Measurements from ENCODE around the gene CBL. TPM values are rescaled to one million over a fixed set of nuclear protein-coding genes. Genes with fewer than 3 reads are reported as not detected.

The CBL gene
- total RNA-seq, 3 donors from 2014 or later (not counting 1 experiment from before 2014, with no cell fraction given) = 29.0 to 32.5 (median 30.1) TPM

DNA sequence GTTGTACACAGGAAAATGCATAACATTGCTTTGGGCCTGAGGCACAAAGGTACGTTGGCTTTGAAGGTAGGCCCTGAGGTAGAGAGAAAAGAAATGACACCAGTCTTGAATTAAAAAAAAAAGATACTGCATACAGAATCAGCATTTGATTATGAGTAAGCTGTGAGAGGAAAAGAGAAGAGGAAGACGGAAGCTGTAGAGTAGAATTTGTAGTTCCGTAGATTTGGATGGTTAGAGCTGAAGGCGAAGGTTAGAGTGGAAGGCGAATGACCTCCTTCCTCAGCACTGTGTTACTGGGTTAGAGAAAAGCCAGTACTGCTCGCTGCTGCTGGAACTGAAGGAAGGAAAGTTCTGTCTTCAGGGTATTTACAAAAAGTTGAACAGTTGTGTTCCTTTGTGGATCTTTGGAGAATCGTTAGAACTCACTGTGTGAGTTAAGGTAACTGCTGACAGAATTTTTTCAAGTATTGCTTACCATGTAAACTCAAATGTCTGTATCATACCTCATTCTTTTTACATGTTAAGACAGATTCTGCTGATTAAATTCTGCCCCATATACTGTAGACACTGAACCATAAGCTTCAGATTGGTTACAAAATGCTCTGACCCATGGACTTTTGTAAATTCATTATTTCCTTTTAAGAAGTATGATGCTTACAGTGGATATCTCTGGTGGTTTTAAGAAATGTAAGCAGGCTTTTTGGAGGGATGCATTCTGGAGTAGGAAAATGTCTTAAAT lies 60.5 kb downstream of the CBL start:
- H3K4me3 ChIP-seq (ENCODE audit: low read length) = no peak overlapping the region
- peaks cover 10% of the 10 kb centered on the region for H3K4me1 ChIP-seq (ENCODE audit: control insufficient read depth, insufficient read depth, low read length)
- no peak overlapping the region for H3K27ac ChIP-seq (ENCODE audit: low read length)
- TF ChIP-seq, protein P1, sequence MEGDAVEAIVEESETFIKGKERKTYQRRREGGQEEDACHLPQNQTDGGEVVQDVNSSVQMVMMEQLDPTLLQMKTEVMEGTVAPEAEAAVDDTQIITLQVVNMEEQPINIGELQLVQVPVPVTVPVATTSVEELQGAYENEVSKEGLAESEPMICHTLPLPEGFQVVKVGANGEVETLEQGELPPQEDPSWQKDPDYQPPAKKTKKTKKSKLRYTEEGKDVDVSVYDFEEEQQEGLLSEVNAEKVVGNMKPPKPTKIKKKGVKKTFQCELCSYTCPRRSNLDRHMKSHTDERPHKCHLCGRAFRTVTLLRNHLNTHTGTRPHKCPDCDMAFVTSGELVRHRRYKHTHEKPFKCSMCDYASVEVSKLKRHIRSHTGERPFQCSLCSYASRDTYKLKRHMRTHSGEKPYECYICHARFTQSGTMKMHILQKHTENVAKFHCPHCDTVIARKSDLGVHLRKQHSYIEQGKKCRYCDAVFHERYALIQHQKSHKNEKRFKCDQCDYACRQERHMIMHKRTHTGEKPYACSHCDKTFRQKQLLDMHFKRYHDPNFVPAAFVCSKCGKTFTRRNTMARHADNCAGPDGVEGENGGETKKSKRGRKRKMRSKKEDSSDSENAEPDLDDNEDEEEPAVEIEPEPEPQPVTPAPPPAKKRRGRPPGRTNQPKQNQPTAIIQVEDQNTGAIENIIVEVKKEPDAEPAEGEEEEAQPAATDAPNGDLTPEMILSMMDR (IDR thresholded peaks at IDR 0.05) = no peak
- Mint-ChIP-seq H3K36me3 (no peaks in the 10 kb centered on the region), H3K4me1 (peaks cover 18 to 26% of the 10 kb centered on the region in 2 donors), H3K27me3 (ENCODE audit: low read depth in 2 of 2) (no peaks in the 10 kb centered on the region), H3K27ac (peak overlapping the region; percentile 0 to 27), H3K4me3 (no peak overlapping the region), H3K9me3 (no peaks in the 10 kb centered on the region)
- no peaks in the 10 kb centered on the region for H3K36me3 ChIP-seq (ENCODE audit: control insufficient read depth, insufficient read depth, low read length)
- intact Hi-C loops (cut with micrococcal nuclease) = no loop called here
- no peaks in the 10 kb centered on the region for H3K27me3 ChIP-seq (ENCODE audit: control insufficient read depth, insufficient read depth, low read length)
- peak in 1 of 2 donors; percentile 37 for DNase-seq
- no peak for ATAC-seq
- 90% methylated on average over 7 of the region's 7 CpGs for WGBS (ENCODE audit: insufficient coverage)
- H3K9me3 ChIP-seq (ENCODE audit: control insufficient read depth, insufficient read depth, low read length) = no peaks in the 10 kb centered on the region

DNA sequence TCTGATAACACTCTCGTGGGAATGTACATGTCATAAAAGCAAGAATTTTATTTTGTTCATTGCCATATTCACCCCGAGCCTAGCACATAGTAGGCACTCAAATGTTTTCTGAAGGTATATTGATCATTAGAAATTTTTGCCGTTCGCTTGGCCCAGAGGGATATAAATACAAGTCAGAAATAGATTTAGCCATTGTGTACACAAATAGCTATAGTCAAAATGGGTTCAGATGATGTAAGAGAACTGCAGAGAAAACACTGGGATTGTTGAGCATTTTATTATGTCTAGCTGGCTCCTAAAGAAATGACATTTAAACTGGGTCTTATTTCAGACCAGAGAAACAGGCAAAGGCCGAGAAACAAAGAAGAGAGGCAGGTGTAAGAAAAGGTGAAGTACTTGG lies 61.5 kb downstream of the CBL start:
- Mint-ChIP-seq H3K4me3 (no peak overlapping the region), H3K4me1 (peaks cover 18 to 26% of the 10 kb centered on the region in 2 donors), H3K36me3 (peaks cover 7% of the 10 kb centered on the region), H3K27ac (peak overlapping the region in 1 of 2 donors; percentile 2), H3K27me3 (ENCODE audit: low read depth in 2 of 2) (no peaks in the 10 kb centered on the region), H3K9me3 (no peaks in the 10 kb centered on the region)
- H3K27ac ChIP-seq (ENCODE audit: low read length) = no peak overlapping the region
- H3K4me1 ChIP-seq (ENCODE audit: control insufficient read depth, insufficient read depth, low read length) = peaks cover 10% of the 10 kb centered on the region
- no peak overlapping the region for H3K4me3 ChIP-seq (ENCODE audit: low read length)
- TF ChIP-seq, protein P1 (IDR thresholded peaks at IDR 0.05) = no peak
- H3K36me3 ChIP-seq (ENCODE audit: control insufficient read depth, insufficient read depth, low read length) = peaks cover 5% of the 10 kb centered on the region
- intact Hi-C loops (cut with micrococcal nuclease) = no loop called here
- no peak for ATAC-seq
- no peaks in the 10 kb centered on the region for H3K27me3 ChIP-seq (ENCODE audit: control insufficient read depth, insufficient read depth, low read length)
- 93% methylated on average over 5 of the region's 5 CpGs for WGBS (ENCODE audit: insufficient coverage)
- H3K9me3 ChIP-seq (ENCODE audit: control insufficient read depth, insufficient read depth, low read length) = no peaks in the 10 kb centered on the region
- DNase-seq = no peak

DNA sequence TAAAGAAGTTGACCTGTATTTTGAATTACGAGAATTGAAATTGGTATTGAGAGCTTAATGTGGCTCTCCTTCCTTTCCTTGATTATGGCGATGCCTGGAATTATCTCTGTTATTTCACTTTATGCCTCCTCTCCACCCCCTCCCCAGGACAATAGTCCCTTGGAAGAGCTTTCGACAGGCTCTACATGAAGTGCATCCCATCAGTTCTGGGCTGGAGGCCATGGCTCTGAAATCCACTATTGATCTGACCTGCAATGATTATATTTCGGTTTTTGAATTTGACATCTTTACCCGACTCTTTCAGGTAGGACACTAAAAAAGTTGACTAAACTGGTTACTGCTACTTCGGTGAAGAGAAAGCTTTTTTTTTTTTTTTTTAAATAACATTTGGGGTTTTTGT lies 67.6 kb downstream of the CBL start:
- no peak overlapping the region for H3K4me3 Mint-ChIP-seq
- no peaks in the 10 kb centered on the region for H3K9me3 Mint-ChIP-seq
- H3K27ac Mint-ChIP-seq = no peak overlapping the region
- H3K27me3 Mint-ChIP-seq (ENCODE audit: low read depth in 2 of 2) = no peaks in the 10 kb centered on the region
- no peak for DNase-seq
- H3K36me3 Mint-ChIP-seq = peaks cover 23% of the 10 kb centered on the region
- Histone ChIP-seq H3K27ac (ENCODE audit: low read length) (no peak overlapping the region), H3K9me3 (ENCODE audit: control insufficient read depth, insufficient read depth, low read length) (no peaks in the 10 kb centered on the region), H3K36me3 (ENCODE audit: control insufficient read depth, insufficient read depth, low read length) (peaks cover 50% of the 10 kb centered on the region), H3K4me3 (ENCODE audit: low read length) (no peak overlapping the region), H3K4me1 (ENCODE audit: control insufficient read depth, insufficient read depth, low read length) (no peaks in the 10 kb centered on the region), H3K27me3 (ENCODE audit: control insufficient read depth, insufficient read depth, low read length) (no peaks in the 10 kb centered on the region)
- intact Hi-C loops (cut with micrococcal nuclease) = no loop called here
- peaks cover 0 to under 1% of the 10 kb centered on the region in 2 donors for H3K4me1 Mint-ChIP-seq
- no peak for ATAC-seq
- WGBS (ENCODE audit: insufficient coverage) = 97% methylated on average over 6 of the region's 6 CpGs
- TF ChIP-seq, protein P1 (IDR thresholded peaks at IDR 0.05) = no peak

DNA sequence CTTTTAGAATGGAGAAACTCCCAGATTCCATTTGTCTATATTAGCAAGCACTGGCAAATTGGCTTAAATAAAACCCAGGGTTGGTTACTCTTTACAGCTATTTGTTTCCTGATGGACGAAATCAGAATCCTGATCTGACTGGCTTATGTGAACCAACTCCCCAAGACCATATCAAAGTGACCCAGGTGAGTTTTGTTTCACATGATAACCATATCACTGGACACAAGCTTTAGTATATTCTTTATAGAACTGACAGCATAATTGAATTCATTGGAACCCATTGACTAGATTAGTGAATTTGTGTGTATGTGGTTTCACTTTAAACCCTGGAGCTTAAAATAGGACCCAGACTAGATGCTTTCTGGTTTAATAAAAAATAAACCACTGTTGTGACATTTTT lies 71.5 kb downstream of the CBL start:
- Mint-ChIP-seq H3K27ac (no peak overlapping the region), H3K9me3 (no peaks in the 10 kb centered on the region), H3K4me1 (peaks cover 7 to 8% of the 10 kb centered on the region in 2 donors), H3K36me3 (peaks cover 22% of the 10 kb centered on the region), H3K27me3 (ENCODE audit: low read depth in 2 of 2) (no peaks in the 10 kb centered on the region), H3K4me3 (no peak overlapping the region)
- intact Hi-C loops (cut with micrococcal nuclease) = no loop called here
- Histone ChIP-seq H3K27ac (ENCODE audit: low read length) (no peak overlapping the region), H3K4me1 (ENCODE audit: control insufficient read depth, insufficient read depth, low read length) (peaks cover 9% of the 10 kb centered on the region), H3K9me3 (ENCODE audit: control insufficient read depth, insufficient read depth, low read length) (no peaks in the 10 kb centered on the region), H3K27me3 (ENCODE audit: control insufficient read depth, insufficient read depth, low read length) (no peaks in the 10 kb centered on the region), H3K4me3 (ENCODE audit: low read length) (no peak overlapping the region), H3K36me3 (ENCODE audit: control insufficient read depth, insufficient read depth, low read length) (peaks cover 61% of the 10 kb centered on the region)
- DNase-seq (no peak), ATAC-seq (no peak)
- WGBS (ENCODE audit: insufficient coverage) = 93% methylated on average over 1 of the region's 1 CpG
- TF ChIP-seq, protein P1 (IDR thresholded peaks at IDR 0.05) = no peak

Data from natural killer cell (primary cell).